Measurements from ENCODE around the gene HTR7.

The HTR7 gene

GRCh38 chr10:90740265-90740664 lies 117.6 kb downstream of the HTR7 start:
- DNase-seq (ENCODE audit: low read depth), result no peak

GRCh38 chr10:90738885-90739284 lies 119.0 kb downstream of the HTR7 start:
- DNase-seq (ENCODE audit: low read depth), result no peak

GRCh38 chr10:90734415-90734814 lies 123.4 kb downstream of the HTR7 start:
- DNase-seq (ENCODE audit: low read depth), result no peak

GRCh38 chr10:90732581-90732980 lies 125.3 kb downstream of the HTR7 start:
- DNase-seq (ENCODE audit: low read depth), result no peak

- DNase-seq (ENCODE audit: low read depth), result no peak
These were observed 134.3 kb downstream of the HTR7 start for GRCh38 chr10:90723416-90724068.

- no peak for DNase-seq (ENCODE audit: low read depth)
These were observed 135.0 kb downstream of the HTR7 start for GRCh38 chr10:90722832-90723231.

- DNase-seq (ENCODE audit: low read depth), result no peak
These were observed 139.7 kb downstream of the HTR7 start for GRCh38 chr10:90718182-90718581.

- no peak for DNase-seq (ENCODE audit: low read depth)
These were observed 145.3 kb downstream of the HTR7 start for GRCh38 chr10:90712529-90712928.

GRCh38 chr10:90709727-90710126 lies 148.1 kb downstream of the HTR7 start:
- DNase-seq (ENCODE audit: low read depth), result no peak

GRCh38 chr10:90707657-90708056 lies 150.2 kb downstream of the HTR7 start:
- no peak for DNase-seq (ENCODE audit: low read depth)

- no peak for DNase-seq (ENCODE audit: low read depth)
These were observed 156.4 kb downstream of the HTR7 start for GRCh38 chr10:90701428-90701827.

GRCh38 chr10:90695915-90696676 lies 161.7 kb downstream of the HTR7 start:
- DNase-seq (ENCODE audit: low read depth), result no peak

Measured in activated T-cell treated with anti-CD3 and anti-CD28 coated beads for 24 hours (primary cell).